ENCODE measurements around the gene MAPK1.

- TF ChIP-seq, protein P1, sequence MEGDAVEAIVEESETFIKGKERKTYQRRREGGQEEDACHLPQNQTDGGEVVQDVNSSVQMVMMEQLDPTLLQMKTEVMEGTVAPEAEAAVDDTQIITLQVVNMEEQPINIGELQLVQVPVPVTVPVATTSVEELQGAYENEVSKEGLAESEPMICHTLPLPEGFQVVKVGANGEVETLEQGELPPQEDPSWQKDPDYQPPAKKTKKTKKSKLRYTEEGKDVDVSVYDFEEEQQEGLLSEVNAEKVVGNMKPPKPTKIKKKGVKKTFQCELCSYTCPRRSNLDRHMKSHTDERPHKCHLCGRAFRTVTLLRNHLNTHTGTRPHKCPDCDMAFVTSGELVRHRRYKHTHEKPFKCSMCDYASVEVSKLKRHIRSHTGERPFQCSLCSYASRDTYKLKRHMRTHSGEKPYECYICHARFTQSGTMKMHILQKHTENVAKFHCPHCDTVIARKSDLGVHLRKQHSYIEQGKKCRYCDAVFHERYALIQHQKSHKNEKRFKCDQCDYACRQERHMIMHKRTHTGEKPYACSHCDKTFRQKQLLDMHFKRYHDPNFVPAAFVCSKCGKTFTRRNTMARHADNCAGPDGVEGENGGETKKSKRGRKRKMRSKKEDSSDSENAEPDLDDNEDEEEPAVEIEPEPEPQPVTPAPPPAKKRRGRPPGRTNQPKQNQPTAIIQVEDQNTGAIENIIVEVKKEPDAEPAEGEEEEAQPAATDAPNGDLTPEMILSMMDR (IDR thresholded peaks at IDR 0.05), result no peak
- TF ChIP-seq POLR2A (IDR thresholded peaks at IDR 0.05), result no peak
Observed at GRCh38 chr22:21736084-21736642, 131.3 kb downstream of the MAPK1 start.

Measured in esophagus squamous epithelium (tissue), 4 donors.